Bone marrow (tissue), 2 donors: Measurements from ENCODE around the gene CEP72.
"Not testable (repeated sequence)": the region's sequence is repeated elsewhere in the genome, so short reads cannot be mapped to it uniquely, and the experiment has no call there.

Experiments
- DNase-seq, 2 donors: peaks; one replicate each; lab custom pipeline; 2025; lab: John Stamatoyannopoulos, UW

CEP72 gene

DNA sequence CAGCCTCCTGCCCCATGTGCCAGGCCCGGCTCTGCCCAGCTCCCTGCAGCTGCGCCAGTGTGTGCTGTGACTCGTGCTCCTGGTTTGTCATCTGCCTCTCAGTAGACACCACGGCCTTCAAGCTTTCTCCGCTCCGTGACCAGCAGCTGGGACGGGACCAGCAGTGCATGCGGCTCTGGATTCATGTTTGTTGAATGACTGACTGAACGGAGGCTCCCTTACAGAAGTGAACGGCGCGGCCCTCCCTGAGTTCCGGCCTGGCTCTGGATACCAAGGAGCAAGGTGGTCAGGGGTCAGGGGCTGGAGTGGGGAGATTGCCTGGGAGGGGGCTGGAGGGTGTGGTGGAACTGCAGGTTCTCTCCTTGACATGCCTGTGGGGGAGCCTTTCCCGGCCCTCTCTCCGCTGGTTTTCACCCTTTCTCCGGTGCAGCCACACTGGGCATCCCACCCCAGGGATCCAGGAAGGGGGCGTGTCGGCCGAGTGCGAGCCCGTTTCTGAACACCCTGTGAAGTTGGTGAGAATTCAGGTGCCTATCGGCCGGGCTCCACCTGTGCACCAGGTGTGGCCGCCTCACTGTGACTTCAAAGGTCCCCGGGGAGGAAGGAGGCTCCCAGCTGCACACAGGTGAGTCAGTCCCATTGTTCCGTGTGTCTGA, 11.1 kb upstream of the CEP72 start:
- no peak for DNase-seq

DNA sequence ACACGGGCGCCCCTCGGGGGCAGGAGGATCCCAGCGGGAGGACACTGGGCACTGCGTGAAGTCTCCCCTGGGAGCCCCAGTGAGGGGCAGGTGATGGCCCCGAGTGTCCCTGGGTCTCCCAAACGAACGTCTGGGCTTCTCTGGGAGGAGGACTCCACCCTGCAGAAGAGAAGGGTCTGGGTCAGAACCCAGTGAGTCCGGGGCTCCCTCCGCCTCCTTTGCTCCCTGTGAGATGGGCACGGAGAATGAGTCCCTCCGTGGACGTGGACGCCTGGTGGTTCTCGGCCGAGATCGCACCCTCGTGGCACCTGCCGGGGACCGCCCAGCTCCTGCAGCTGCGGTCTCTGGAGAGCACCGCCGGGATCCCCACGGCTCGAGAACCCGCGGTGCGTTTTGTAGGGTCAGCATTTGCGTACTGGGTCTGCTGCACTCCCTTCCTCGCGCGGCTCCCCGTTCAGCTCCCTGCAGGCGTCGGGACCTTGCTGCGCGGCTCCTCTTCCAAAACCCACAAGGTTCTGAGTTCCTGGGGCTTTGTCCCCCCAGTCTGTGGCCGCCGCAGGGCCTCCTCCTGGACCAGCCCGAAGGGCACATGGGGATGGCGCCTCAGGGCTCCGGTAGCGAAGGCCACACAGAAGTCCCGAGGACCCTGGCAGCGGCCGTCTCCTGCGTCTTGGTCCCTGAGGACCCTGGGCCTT, 10.2 kb upstream of the CEP72 start:
- no peak for DNase-seq

- DNase-seq = no peak
Measured at GRCh38 chr5:602466-603035, 9.6 kb upstream of the CEP72 start.

DNA sequence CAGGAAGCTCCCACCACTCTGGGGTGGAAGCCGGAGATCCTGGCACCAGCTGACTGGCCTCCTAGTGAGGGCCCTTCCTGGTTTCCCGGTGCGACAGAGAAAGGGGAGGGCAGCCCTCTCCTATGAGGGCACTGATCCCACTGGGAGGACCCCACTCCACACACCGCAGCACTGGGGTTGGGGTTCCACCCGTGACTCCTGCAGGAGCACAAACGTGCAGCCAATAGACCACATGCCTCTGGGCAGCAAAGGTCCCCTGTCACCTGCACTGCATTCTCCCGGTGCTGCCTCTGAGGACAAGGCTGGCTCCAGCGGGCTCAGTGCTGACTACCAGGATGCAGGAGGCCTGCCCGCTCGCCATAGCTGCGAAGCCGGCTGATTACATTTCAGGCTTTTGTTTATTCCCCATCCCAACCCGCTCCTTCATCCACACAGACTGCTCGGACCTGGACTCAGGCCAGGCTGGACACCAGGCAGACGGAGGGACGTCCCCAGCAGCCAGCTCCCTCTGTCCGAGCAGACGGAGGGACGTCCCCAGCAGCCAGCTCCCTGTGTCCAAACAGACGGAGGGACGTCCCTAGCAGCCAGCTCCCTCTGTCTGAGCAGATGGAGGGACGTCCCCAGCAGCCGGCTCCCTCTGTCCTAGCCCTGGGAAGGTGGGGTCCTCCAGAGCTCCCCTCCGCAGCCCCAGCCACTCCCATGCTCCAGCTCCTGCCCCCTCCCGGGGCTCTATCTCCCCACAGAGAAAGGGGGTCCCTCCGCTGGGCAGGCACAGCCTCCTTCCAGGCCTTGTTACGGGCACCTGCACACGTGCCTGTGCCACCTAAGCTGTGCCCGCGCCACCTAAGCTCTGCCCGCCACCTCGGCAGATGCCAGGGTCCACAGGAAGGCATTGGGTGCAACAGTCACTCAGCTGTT, 8.8 kb upstream of the CEP72 start:
- DNase-seq = no peak

DNA sequence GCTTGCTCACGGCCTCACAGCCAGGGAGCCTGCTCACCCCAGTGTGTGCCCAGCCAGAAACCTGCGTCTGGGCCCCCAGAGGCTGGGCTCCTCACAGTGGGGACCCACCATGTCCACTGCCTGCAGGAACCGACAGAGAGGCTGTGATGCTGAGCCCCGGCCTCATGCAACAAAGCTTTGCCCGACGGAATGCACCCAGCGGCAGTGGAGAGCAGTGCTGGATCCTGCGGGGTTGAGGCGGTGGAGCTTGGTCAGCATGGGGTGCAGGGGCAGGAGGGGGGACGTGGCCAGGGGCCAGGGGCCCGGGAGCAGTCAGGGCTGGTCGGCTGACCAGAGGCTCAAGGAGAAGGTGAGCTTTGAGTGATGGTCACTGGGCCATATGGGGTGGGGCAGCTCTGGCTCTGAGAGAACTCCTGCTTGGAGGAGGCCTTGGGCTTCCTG, 7.7 kb upstream of the CEP72 start:
- DNase-seq = no peak

- DNase-seq = not testable (repeated sequence)
Measured at GRCh38 chr5:605090-605489, 7.0 kb upstream of the CEP72 start.

DNA sequence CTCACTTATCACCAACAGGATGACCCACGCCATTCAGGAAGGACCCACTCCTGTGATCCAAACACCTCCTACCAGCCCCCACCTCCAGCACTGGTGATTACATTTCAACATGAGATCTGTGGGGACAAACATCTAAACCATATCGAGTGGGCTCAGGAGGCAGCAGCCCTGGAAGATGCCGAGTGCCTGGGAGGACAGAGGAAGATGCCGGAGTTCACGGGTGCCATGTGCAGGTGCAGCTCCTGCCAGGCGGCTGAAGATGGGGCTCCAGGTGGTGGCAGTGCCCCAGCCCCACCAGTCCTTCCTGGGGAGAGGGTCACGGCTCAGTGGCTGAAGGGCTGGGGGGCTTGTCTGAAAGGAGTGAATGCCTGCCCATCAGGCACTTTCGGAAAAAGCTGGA, 6.1 kb upstream of the CEP72 start:
- DNase-seq = no peak

- no peak for DNase-seq
Measured at GRCh38 chr5:606526-607399, 5.4 kb upstream of the CEP72 start.

- no peak for DNase-seq
Measured at GRCh38 chr5:607541-608428, 4.4 kb upstream of the CEP72 start.

DNA sequence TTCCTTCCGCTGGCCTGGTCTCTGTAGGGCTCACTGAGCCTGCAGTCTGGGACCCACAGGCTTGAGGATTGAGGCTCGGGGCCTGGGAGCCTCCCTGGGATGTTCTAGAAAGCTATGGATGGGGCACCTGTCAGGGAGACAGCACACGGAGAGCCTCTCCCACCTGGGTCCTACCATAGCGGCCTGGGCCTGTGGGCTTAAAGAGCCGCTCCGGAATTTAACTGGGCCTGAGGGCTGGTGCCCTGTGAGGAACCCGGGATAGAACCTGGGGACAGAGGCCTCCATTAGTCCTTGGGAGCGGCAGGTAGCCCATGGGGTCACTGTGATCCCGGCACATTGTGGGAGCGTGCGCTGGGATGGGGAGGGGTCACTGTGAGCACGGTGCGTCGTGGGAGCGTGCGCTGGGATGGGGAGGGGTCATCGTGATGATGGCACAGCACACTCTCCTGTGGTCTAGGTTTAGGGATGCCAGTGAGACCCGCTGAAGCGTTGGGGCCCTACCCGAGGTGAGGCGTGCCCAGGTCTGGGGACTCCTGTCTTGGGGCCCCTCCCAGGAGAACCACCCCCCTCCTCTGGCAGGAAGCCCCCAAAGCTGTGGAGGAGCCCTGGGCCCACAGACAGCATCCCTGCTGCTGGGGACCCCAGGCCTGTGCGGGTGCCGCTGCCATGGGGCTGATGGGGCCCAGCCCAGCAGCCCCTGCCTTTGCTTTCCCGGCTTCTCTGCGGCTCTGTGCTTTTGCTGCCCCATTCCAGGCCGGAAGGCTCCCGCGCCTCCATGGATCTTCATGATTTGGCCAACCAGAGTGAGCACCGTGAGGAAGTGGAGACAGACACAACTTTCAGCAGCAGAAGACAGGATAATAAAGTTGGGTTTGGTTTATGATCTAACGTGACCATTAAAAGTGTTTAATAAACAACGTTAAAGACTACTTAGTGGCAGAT, 3.4 kb upstream of the CEP72 start:
- DNase-seq = no peak

DNA sequence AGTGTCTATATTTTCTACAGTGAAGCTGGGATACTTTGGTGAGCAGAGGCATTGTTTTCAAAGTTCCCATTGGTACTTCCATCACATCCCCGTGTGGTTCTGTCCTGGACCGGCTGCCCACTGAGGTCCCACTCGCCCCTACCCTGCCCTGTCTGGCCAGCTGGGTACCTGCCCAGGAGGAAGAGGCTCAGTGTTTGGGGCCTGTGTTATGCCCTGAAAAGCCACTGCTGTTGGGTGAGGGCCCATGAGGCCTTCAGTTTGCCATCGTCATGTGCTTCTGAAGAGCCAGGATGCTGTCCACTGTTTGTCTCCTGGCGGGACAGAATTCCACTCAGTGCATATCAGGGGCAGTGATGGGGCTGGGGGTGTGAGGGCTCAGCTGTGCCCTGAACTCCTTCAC, 2.6 kb upstream of the CEP72 start:
- no peak for DNase-seq

GRCh38 chr5:610011-610743, 2.0 kb upstream of the CEP72 start:
- no peak for DNase-seq

- no peak for DNase-seq
Measured at GRCh38 chr5:610744-611730, 1.1 kb upstream of the CEP72 start.

DNA sequence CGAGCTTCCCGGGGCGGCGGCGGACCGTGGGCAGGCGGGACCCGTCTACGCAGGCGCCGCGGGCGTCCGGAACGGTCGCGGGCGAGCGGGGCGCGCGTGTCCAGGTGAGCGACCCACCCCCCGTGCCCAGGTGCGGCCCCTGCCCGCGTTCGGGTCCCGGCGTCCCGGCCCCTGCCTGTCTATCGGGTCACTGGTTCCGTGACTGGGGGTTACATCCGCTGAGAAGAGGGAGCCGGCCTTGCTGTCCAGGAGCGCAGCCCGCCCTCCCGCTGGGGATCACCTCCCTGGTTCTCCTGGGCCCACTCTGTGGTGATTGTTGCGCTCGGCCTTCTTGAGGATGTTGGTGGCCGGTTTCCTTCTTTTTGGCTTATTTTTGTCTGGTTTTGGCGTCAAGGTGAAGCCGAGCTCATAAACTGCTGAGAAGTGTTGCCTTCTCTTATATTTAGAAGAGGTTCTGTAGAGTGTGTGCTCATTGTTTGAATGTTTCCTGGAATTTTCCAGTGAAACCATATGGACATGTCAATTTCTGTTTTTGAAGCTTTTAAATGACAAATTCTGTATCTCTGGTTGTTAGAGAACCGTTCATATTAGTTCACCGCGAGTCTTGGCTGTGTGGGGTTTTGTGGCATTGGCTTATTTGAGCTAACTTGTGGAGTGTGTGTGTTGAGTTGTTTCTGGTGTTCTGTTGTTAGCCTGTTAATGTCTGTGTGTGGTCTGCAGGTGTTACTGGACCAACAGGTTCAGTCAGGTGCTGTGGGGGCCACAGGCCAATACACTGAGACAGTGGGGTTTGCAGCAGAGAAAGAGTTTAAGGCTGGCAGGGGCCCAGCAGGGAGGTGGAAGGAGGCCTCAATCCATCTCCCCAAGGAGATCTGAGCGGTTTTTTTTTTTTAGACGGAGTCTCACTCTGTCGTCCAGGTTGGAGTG, 621 bp downstream of the CEP72 start:
- DNase-seq = no peak

- no peak for DNase-seq
Measured at GRCh38 chr5:616484-617039, 4.4 kb downstream of the CEP72 start.

DNA sequence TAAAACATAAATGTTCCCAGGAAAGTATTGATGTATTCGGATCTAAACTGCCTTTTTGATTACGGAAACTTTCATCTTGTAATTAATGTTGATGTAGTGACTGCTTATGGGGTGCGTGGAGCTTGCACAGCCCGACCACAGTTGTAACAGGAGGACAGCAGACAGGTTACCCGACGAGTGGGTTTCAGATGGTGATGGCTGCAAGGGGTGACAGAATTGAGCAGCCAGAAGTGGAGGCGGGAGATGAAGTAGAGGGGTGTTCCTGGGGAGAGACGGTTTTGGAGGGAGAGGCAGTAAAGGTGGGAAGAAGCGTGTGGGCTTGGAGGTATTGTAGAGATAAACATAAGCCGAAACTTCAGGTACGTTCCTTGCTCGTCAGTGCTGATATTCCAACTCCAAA, 5.8 kb downstream of the CEP72 start:
- no peak for DNase-seq
